GM19455 (cell line): ENCODE measurements around the gene PEX11B.

ENCODE experiments used
- ATAC-seq: cut with Tn5 transposase; IDR thresholded peaks from one replicate; pipeline ENCODE4 v1.9.1; 2021; ENCODE audit not compliant: unreplicated experiment

The PEX11B gene

DNA sequence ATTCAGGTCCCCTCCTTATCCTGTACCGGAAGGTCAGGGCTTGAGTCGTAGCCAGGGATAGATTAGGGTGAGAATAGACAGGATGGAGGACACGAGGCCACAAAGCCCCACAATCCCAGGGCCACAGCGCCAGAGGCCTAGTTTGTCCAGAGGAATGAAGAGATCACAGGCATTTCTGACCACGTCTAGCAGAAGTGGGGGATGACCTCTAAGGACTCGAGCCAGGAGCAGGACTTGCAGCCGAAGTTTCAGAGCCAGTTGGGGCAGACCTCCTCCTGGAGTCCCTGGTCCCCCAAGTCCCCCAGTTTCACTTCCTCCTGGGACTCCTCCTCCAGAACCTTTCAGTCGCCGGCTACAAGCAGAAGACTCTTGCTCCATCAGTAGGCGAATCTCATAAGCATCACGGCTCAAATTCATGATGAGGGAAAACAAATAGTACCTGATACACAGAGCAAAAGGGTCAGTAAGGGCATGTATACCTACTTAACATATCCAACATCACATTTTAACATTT, 6.3 kb downstream of the PEX11B start:
- ATAC-seq: no peak

DNA sequence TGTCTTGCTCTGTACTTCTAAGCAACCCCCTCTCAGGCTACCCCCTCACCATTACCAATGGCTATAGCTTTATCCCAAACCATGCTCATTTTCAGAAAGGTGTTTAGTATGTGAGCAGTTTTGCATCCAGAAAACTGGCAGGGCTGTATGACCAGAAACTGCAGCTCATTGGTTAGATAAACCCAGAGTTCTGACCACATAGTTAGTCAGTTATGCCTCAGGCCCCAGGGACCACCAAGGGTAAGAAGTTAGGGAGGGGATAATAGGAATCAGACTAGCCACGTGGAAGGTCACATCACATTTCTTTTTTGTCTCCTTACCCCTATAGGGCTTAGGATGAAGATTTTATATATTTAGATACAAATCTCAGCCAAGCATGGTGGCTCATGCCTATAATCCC, 9.9 kb downstream of the PEX11B start:
- no peak for ATAC-seq

DNA sequence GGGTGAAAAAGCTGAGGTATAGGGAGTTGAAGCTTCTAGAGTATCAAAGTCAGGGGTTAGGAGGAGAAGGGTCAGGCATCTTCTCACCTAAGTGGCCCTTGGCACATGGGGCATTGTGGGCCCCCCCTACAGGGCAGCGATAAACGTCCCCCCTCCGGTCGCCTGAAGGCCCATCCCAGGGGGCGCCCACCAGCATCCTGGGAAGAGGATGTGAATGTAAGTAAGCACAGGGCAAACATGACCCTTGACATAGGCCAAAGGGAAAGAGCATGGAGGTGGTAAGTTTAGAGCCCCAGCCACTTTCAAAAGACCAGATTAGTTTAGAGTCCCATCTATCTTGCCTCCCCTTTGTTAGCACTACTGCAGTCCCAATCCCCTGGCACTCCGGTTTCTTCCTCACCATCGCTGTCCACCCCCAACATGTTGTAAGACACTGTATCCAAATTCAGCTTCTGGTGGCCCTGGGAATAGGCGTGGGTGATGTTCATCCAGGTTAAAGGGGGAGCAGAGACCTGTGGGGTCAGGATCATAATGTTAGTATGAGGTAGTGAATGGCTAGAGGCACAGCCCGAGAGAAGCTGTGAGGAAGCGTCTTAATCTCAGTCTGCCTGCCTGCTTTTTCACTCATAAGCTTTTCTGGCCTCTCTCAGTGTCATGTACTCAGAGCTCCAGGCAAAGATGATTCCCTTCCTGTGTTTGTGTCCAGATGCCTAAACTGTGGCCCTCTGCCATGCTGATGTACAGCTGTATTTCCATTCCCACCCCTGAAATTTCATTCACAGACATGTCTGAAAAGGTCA, 11.4 kb downstream of the PEX11B start:
- no peak for ATAC-seq

DNA sequence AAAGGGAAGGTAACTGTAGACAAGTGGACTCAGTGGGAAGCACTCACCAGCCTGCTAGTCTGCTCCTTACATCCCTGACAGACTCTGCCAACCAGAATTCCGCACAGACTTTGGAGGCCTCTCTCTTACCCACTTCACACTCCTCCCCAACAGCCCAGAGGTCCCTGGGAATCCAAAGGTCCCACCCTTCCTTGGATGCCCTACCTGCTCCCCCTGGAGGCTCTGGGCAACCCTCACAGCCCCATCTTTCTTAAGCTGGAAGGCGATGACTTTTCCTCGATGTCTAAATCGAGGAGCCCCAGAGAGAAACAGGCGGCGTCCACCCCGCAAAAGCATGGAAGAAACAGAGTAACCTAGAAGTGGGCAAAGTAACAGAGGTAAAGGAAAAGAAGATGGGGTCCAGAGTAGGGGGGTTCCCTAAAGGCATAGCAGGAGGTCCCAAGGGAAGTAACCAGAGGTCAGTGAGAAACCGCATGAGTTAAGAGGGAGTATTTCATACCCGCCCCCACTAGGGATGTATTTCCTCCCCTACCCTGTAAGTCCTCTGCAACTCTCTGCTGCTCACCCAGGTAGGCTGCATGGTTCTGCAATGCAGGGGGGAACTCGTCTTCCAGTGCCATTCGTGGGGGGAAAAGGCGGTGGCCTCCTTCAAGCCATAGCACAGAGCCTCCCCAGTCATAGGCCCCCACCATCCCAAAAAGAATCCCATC, 17.1 kb downstream of the PEX11B start:
- ATAC-seq: no peak

DNA sequence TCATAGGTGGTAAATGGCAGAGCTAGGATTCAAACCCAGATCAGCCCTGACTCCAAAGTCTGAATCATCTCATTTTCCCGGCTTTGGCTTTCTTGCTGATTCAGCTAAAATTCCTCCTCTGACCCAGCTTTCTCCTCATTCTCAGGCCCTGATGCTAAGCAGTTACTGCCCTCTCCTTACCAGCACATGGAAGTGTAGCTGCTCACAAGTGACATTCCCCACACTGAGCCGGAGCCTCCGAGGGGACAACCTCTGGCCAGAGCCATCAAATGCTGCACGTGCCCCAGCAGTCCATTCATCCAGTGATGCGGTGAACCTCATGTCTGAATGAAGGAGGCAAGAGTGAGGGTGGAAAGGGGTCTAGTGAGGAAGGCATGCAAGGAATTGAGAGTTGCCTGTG, 19.8 kb downstream of the PEX11B start:
- no peak for ATAC-seq

DNA sequence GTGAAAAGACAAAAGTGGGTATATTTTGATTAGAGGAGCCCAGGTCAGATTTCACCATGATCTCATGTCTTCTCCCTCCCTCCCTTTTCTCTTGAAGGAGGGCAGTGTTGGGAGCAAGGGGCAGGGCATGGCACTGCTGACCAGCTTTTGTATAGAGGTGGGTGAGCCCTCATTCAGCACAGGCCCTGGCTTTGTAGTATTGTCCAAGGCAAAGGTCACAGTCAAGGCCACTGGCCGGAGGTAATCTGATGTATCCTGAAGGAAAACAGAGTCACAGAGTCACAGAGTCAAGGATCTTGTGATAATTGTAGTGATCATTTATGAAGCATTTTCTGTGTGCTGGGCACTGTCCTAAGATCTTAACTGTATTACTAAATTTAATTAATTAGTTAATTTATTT, 20.5 kb downstream of the PEX11B start:
- ATAC-seq: no peak

DNA sequence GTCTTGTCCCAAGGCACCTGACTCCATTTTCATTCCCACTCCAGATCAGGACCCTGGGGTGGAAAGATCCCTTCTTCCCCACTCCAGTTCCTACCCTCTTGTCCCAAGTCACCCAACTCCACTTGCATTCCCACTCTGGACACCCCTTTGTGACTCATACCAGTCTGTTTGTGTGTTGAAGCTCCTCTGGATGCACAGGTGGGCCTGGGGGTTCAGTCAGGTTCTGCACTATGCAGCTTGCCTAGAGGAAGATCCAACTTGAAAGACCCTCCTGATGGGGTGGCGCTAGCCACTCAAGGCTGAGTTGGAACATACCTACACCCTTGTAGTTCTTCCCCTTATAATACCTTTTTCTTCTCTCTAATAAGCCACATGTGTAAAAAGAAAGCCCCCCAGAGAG, 23.0 kb downstream of the PEX11B start:
- ATAC-seq: no peak

DNA sequence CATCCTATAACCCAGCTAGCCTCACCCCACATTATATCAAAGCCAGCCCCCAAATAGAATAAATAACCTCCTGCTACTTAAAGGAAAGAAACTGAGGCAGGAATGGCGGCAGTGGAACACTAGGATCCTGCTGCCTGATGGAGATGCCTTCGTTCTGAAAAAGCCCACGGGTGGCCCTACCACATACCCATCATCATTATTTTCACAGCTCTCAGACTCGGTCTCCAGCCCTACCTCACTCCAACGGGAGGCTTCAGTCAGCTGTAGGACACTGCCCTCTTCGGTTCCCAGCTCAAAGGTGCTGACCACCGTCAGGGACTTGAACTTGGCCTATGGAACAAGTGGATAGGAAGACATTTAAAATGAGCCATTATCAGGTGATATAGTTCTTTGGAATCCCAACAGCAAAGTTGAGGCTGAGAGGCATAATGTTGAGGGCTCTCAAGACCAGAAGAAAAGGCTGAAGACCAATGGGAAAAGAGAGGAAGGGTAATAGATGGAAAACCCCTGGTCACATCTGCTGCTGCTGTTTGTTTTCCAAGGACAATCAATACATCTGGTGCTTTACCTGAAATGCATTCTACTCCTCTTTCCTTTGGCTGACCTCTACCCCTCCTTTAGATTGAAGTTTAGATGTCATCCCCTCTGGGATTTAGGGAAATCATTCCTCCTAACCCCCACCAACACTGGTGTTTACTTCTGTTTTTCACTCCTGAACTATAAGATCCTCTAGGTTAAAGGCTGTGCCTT, 25.0 kb downstream of the PEX11B start:
- ATAC-seq: no peak

DNA sequence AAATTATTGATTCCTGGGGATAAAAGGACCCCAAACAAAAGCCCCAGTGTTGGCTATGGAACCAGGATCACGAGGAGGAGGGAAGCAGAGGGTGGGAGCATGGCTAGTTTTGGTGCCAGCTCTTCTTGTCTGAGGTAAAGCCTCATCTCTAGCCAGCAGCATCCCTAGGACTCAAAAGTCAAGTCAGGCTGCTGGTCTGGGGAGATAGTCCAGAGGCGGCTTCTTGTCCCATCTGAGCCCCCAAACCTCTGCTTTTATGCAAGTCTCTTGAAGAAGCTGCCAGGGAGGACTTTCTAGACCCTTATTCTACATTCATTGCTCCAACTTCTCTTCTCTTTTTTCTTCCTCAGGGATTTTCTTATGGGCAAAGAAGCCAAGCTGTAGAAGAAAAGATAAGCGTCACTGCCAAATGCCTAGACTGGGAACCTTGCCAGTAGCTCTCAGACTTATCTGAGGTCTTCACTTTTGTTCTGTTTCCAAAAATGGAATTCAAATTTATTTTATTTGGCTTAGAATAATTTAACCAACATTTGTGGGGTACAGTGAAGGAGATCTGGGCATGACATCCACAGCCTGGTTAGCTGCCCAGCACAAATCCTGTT, 25.9 kb downstream of the PEX11B start:
- no peak for ATAC-seq

DNA sequence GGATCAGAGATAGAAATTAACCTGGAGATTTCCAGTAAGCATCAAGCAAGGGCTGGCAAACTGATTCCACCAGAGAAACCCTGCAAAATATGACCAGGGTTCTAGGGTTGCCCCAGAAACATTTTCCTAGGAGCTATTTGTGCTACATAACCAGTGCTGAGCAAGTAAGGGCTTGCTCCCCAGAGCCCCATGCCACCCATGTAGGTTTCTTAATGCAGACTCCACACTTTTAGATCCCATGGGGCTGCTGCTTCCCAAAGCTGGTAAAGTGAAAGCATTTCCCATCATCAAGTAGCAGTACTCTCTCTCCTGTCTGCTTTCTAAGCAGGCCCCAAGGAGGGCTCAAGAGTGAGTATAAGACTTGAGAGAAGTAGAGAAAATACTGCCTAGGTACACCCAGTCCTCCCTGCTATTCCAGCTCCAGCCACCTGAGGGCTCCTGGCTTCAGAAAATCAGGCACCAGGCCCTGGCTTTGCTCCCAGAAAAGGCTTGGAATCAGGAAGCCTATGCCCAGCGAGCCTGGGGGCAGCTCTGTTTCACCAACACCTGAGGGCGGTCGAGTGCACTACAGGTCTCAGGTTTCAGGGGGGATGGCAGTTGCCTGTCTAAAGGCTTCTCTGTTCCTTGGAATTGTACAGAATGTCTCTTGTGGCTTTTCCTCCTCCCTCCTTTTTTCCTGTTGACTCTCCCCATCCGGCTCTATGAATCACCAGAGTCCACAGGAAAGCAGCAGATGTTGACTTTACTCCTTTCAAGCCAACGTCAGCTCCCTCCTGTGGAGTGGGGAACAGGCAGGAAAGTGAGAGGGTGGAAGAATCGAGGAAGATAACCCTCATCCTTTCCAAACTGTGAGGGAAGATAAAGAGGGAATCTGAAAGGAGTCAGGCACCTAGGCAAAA, 26.7 kb downstream of the PEX11B start:
- ATAC-seq: no peak

DNA sequence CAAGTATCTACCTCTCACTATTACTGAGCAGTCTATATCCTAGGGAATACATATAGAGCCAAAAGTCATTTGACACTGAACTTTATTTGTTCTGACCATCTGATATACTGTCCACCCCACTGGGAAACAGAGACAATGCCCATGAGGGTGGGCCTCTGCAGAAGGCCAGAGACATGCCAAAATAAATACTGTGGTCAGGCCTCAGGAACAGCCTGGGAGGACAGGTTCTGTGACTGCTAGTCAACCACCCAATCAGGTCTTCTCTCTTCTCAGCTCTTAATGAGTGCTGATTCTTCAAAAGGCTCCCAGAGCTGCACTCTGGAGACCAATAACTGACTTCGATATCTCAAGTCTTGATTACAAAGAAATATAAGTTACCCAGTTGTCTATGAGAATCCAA, 27.4 kb downstream of the PEX11B start:
- no peak for ATAC-seq

DNA sequence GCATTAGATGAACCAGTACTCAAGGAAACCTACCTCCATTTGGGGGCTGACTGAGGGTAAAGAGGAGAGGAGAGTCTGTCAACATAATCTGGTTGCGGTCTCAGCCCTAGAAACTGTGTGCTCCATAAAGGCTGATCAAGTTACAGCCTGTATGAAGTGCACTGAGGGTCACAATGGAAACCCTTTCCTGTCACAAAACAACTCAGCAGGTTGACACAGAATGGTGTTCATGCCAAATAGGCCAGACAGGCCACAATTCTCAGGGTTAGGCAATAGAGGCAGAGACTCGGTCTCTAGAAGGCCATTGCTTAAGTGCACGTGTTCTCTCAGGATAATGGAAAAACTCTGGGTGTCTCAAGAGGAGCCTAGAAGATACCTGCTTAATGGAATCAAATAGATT, 28.8 kb downstream of the PEX11B start:
- no peak for ATAC-seq

DNA sequence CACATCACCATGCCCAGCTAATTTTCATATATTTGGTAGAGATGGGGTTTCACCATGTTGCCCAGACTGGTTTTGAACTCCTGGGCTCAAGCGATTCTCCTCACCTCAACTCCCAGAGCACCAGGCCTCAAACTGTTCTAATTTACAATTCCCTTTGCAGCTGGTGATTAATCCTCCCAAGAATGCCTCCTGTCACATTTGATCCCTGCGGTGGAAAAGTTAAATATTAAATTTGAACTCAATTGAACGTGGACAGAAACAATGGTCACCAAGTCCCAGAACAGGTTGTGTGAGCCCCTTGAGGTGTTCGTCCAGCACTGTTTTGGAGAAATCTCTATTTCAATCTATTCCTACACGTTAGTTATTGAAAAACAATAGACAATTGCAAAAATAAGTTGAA, 30.9 kb downstream of the PEX11B start:
- ATAC-seq: no peak

DNA sequence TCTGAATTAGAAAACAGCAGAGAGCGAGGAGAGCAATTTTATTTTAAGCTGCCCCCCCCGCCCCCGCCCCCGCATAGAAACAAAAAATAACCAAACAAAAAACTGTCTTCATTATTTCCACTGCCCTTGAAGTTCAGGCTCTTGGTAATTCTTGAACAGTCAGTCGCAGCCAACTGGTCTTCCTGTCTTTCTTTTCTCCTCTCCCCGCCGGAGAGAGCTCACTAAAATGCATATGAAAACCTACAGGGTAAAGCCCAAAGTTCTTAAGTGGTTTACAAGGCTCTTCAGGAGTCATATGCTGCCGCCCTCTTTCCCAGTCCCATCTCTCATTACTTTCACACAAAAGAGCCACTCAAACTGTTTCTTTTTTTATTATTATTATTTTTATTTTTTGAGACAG, 31.7 kb downstream of the PEX11B start:
- no peak for ATAC-seq

DNA sequence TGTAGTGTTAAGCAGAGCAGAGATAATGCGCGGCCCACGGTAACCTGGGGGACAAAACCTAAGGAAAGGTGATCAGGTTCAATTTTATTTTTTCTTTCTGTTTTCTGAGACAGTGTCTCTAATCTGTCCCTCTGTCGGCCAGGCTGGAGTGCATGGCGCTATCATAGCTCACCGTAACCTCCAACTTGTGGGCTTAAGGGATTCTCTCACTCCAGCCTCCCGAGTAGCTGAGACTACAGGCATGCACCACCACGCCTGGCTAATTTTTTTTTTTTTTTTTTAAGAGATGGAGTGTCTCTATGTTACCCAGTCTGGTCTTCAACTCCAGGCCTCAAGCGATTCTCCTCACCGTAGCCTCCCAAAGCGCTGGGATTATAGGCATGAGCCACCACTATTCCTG, 32.1 kb downstream of the PEX11B start:
- no peak for ATAC-seq

DNA sequence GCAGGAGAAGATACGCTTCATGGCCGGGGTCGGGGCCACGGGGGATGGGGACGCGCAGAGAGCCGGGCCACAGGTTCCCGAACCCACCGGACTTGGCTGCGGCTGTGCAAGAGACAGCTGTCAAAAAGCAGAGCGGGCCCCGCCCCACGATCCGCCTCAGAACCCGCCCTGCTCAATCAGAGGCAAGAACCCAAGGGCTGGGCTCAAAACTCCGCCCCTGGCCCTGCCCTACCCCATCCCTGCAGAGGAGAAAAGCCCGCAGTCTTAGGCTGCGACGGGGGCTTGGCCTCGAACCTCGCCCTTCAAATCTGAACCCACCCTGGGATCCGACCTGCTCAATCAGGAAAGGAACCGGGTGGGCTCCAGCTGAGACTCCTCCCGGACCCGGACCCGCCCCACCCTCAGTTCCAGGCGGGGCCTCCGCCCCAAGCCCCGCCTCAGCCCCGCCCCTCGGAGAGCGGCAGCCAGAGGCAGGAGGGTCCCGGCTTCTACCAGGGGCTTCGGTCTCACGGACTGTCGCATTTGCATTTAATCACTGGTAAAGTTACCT, 32.7 kb downstream of the PEX11B start, which contains the start of gene ANKRD35:
Gene ANKRD35 (minus strand): TSS at position 129 of the 550 bp plus-strand sequence. CDS start 108 bp downstream, at position 21.
- peak; percentile 98 for ATAC-seq

DNA sequence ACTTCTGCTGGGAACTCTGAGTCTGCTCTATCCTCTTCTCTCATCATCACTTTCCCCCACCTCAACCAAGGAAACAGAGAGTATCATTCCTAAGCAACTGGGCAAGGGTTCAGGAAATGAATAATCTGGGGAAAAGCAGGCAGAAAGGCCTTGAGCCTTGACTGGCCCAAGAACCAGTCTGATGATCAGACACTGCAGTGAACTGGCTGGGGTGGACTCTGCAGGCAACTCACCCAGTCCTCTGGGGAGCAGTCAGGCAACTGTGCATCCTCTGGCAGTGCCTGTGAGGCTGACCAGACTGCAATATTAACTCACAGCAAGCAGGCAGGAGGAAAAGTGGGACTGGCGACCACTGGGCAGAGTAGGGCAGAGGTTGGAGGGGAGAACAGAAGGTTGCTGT, 33.8 kb downstream of the PEX11B start:
- ATAC-seq: no peak

DNA sequence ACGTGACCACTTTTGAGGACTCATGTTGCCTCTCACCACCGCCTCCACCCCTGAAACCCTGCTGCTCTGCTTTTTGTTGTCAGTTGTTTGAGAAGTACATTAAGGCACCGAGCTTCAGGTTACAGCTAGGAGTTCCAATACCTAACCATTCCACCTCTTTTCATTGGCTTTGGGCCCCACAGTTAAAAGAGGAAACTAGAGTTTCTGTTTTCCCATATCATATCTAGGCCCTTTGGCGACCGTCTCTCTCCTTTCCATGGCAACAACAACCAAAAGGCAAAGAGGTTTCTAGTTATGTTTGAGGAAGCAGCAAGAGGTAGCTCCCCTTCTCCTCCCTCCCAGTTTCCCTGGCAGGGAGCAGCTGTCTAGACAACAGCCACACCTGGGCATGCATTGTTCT, 38.7 kb downstream of the PEX11B start:
- no peak for ATAC-seq

DNA sequence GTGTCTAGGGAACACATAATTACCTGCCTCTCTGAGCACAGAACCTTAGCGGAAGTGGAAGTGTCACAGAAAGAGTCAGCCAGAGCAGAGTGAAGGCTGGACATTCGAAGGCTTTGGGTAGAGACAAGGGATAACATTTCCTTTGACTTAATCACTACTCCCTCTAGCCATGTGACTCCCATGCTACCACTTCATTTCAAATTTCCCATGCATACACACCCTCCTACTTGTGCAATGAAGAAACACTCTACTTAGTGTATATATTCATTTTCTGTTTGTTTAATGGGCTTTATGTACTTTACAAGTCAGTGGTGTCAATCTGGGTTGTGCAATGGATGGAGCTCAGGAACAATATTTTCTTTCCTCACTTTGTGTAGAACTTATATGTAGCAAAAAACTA, 39.8 kb downstream of the PEX11B start:
- no peak for ATAC-seq

DNA sequence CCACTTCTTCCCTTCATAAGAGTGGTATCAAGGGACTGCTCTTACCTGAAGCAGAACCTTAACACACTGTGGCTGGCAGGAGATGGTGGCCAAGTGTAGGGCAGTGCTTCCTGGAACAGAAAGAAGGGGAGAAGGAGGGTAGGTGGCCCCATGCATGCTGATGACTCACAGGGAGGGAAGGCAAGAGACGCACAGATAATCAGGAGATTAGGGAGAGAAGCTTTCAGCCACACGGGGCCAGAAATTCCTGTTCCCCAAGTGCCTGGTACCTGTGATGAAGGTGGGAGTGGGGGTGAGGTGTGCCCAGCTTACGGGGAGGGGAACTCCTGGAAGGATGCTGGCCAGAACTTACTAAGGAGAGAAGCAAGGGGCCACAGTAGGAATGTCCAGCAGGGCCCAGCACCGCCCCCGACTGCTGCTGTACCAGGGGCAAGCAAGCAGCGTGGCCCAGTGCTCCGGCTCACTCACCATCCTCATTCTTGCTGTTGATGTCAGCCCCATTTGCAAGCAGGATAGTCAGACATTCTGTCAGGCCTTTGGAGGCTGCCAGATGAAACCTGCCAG, 40.5 kb downstream of the PEX11B start:
- ATAC-seq: no peak
